AG04450 (cell line): ENCODE data around the gene SLC7A10. TPM values are rescaled to one million over a fixed set of nuclear protein-coding genes. Genes with fewer than 3 reads are reported as not detected.
"Not testable (repeated sequence)": the region's sequence is repeated elsewhere in the genome, so short reads cannot be mapped to it uniquely, and the experiment has no call there.

Experiments
- CTCF ChIA-PET: fragments of 300-600, 350-600 bp; formaldehyde crosslinking; extraction: SDS; loops from one replicate; lab custom pipeline; 2022; ENCODE audit warnings: antibody characterized with exemption, inconsistent platforms; lab: Charles Lee
- POLR2A ChIA-PET: fragments of 350-600 bp; formaldehyde crosslinking; extraction: SDS; loops from one replicate; lab custom pipeline; 2021; ENCODE audit warnings: antibody characterized with exemption, inconsistent platforms; lab: Yijun Ruan, JAX
- DNase-seq: peaks from one replicate; pipeline ENCODE4 v3.0.0-alpha.2; 2011; ENCODE audit warnings: low read depth, low spot score
- H3K27ac ChIP-seq: one replicate; pipeline ENCODE4 v1.5.1; 2012; ENCODE audit warnings: low read depth, low read length, control low read depth
- H3K27me3 ChIP-seq: one replicate; pipeline ENCODE4 v1.6.0; 2012; ENCODE audit warnings: low read length; ENCODE audit not compliant: control insufficient read depth, insufficient read depth
- H3K4me3 ChIP-seq: 2 replicates; pipeline ENCODE4 v1.5.1; 2011; ENCODE audit warnings: mild to moderate bottlenecking, low read depth, low read length, control low read depth
- H3K9me3 ChIP-seq: 2 replicates; pipeline ENCODE4 v1.5.1; 2012; ENCODE audit warnings: low read length; ENCODE audit not compliant: control insufficient read depth, insufficient read depth
- CTCF ChIP-seq: IDR thresholded peaks from 2 replicates; pipeline ENCODE4 v1.5.1; 2011; ENCODE audit warnings: low read depth, low read length, control low read depth, inconsistent platforms
- polyA plus RNA-seq: library from polyadenylated mRNA; depleted of rRNA; stranded (reverse); fragments of >200 nt; gene quantifications from 2 replicates; pipeline ENCODE4 v1.2.3, GENCODE V29; 2011

SLC7A10 gene
- polyA plus RNA-seq, 1 experiment, result not detected

- CTCF ChIA-PET, result interaction anchor here (1.1 to 2.6 kb wide), 2 partner anchors 9 to 21 kb away, joined by 3 to 11 read pairs; no protein-coding TSS in a partner anchor
Measured at GRCh38 chr19:33193865-33194362, 31.7 kb downstream of the SLC7A10 start, which contains the start of gene LRP3. LRP3 (plus strand) TSS chr19:33194330; CDS start chr19:33194786, 456 bp downstream.

DNA sequence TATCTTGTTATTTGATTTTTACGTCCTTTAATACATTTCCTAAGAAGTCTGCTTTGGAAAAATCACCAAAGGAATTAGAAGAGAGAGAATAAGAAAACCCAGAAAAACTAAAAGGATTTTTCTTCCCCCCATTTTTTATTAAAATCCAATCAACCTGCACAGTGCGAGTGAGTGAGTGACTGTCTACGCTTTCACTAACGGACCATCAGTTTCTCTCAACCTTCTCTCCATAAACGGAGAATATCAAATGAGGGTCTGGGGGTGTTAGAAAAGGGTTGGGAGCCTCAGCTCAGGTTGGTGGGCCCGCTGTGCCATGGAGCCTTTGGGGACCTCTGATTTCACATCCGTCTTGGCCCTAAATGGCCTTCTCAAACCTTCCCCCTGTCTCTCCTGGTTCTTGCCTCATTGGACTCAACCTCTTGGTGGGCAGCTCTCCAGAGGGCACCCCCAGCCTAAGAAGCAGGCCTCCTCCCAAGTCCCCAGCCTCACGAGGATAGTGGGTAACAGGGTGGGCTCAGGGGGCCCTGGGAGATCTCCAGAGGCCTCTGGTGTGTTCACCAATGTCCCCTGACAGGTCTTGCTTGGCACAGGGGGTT is 32.3 kb downstream of the SLC7A10 start:
- Histone ChIP-seq H3K27me3 (peaks cover 9% of the 10 kb centered on the region), H3K4me3 (no peak overlapping the region), H3K27ac (no peak overlapping the region), H3K9me3 (no peaks in the 10 kb centered on the region)
- ChIA-PET CTCF (interaction anchor here (1.1 to 2.6 kb wide), 2 partner anchors 9 to 21 kb away, joined by 3 to 11 read pairs; no protein-coding TSS in a partner anchor), POLR2A (no interaction called here)
- TF ChIP-seq CTCF, result no peak
- no peak for DNase-seq

More at GRCh38 chr19:33193865-33194362, 31.7 kb downstream of the SLC7A10 start, which contains the start of gene LRP3:
- Histone ChIP-seq H3K27me3 (peaks cover 9% of the 10 kb centered on the region), H3K9me3 (no peaks in the 10 kb centered on the region), H3K27ac (no peak within 1 kb of the TSS), H3K4me3 (peak within 1 kb of the TSS; percentile 66)
- POLR2A ChIA-PET, result no interaction called here
- no peak for DNase-seq
- TF ChIP-seq CTCF, result no peak

GRCh38 chr19:33192010-33192409 is 33.6 kb downstream of the SLC7A10 start:
- TF ChIP-seq CTCF, result peak; percentile 19; the same call in 1 of the 2 replicates
- H3K27me3 ChIP-seq, result peaks cover 10% of the 10 kb centered on the region
- CTCF ChIA-PET, result interaction anchor here (0.6 to 2.6 kb wide), 2 partner anchors 8 to 39 kb away, joined by 3 to 11 read pairs; no protein-coding TSS in a partner anchor
- no peak overlapping the region for H3K4me3 ChIP-seq
- no peaks in the 10 kb centered on the region for H3K9me3 ChIP-seq
- H3K27ac ChIP-seq, result no peak overlapping the region
- DNase-seq, result no peak
- POLR2A ChIA-PET, result no interaction called here

GRCh38 chr19:33191501-33191900 is 34.1 kb downstream of the SLC7A10 start:
- DNase-seq, result no peak
- TF ChIP-seq CTCF, result no peak
- peaks cover 13% of the 10 kb centered on the region for H3K27me3 ChIP-seq
- ChIA-PET POLR2A (no interaction called here), CTCF (interaction anchor here (0.6 kb wide), 1 partner anchor 38 kb away, joined by 3 read pairs; no protein-coding TSS in a partner anchor)
- H3K9me3 ChIP-seq, result no peaks in the 10 kb centered on the region
- no peak overlapping the region for H3K27ac ChIP-seq
- no peak overlapping the region for H3K4me3 ChIP-seq

GRCh38 chr19:33191092-33191491 is 34.6 kb downstream of the SLC7A10 start:
- peaks cover 13% of the 10 kb centered on the region for H3K27me3 ChIP-seq
- CTCF ChIA-PET, POLR2A ChIA-PET, H3K9me3 ChIP-seq, H3K27ac ChIP-seq, H3K4me3 ChIP-seq, DNase-seq: not testable (repeated sequence)
